Measurements from ENCODE around the gene PTOV1.

- TF ChIP-seq POLR2A (IDR thresholded peaks at IDR 0.05) (no peak), CTCF (IDR thresholded peaks at IDR 0.05) (no peak)
Measured at GRCh38 chr19:49840736-49841249, 10.2 kb upstream of the PTOV1 start.
